ENCODE results near the gene BPIFB3. TPM values are rescaled to one million over a fixed set of nuclear protein-coding genes. Genes with fewer than 3 reads are reported as not detected.

Gene BPIFB3, protein sequence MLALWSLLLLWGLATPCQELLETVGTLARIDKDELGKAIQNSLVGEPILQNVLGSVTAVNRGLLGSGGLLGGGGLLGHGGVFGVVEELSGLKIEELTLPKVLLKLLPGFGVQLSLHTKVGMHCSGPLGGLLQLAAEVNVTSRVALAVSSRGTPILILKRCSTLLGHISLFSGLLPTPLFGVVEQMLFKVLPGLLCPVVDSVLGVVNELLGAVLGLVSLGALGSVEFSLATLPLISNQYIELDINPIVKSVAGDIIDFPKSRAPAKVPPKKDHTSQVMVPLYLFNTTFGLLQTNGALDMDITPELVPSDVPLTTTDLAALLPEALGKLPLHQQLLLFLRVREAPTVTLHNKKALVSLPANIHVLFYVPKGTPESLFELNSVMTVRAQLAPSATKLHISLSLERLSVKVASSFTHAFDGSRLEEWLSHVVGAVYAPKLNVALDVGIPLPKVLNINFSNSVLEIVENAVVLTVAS
- polyA plus RNA-seq = not detected in 3 replicates
- polyA plus RNA-seq (2011; ENCODE audit: low read depth) = not detected
- not detected in 2 replicates for polyA plus RNA-seq (2011; cell fraction: cytosol; rRNA removed)
- polyA plus RNA-seq (2011; cell fraction: nucleus; rRNA removed) = not detected in 2 replicates
- not detected in 2 replicates for polyA plus RNA-seq (2012; ENCODE audit: low replicate concordance)
- not detected in 3 replicates for polyA minus RNA-seq
- not detected for polyA minus RNA-seq (2011; cell fraction: cytosol; rRNA and poly(A)+ RNA removed)
- not detected in 2 replicates for polyA minus RNA-seq (2011; cell fraction: nucleus; rRNA and poly(A)+ RNA removed)

DNA sequence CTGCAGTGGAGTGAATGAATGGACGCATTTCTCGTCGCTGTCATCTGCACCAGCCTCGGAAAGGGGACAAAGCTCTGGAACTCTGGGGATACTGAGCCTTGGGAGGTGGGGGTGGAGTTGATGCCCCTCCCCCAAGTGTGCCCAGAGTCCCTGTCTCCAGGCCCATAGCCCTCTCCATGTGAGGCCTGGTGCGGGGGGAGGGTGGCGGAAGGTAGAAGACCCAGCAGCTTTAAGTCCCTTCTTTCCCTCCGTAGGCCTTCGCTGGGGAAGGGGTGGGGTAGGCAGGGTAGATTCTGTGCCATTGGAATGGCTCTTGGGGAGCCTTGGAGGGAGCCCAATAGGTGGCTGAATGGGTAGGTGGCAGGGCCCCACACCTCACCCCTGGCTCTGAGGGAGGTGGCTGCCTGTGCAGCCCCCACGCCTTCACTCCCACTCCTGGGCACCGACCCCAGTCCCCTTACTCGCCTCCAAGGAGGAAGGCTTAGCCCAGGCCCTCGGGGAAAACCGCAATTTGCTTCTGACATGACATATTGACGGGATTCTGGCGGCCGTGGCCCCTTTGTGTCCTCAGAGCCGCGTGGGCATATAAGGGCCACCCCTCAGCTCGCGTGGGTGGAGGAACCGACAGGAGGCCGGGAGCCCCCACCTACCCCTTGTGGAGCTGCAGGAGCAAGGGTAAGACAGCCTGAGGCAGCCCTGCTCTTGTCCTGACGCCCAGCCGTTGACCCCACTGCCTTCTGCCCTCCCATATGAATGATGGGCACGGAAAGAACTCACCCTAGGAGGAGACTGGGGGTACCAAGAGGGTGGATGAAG lies at the start of gene BPIFB3:
Gene BPIFB3, plus strand, starts transcription at position 613 of the 816 bp plus-strand sequence. CDS start 1,533 bp downstream, outside the sequence.
- dilution Hi-C loops (cut with MboI; ENCODE audit: extremely low pct_ligation_motif_present, low sequenced_read_pairs) = no loop called here
- H4K20me1 ChIP-seq (ENCODE audit: control insufficient read depth, extremely low read depth, insufficient read depth, low read length) = no peaks in the 10 kb centered on the region
- H3K9me1 ChIP-seq (ENCODE audit: control insufficient read depth, extremely low read depth, insufficient read depth, low read length) = no peaks in the 10 kb centered on the region
- H3K79me2 ChIP-seq (ENCODE audit: control insufficient read depth, insufficient read depth, low read length) = no peaks in the 10 kb centered on the region
- H2AFZ ChIP-seq (ENCODE audit: control insufficient read depth, low read length) = no peak within 1 kb of the TSS
- no peak within 1 kb of the TSS for H3K4me2 ChIP-seq (ENCODE audit: control insufficient read depth, extremely low read depth, insufficient read depth, low read depth, low read length)
- FAIRE-seq (no peak), DNase-seq (ENCODE audit: low read depth, low spot score) (no peak)
- no peak within 1 kb of the TSS for H3K27ac ChIP-seq (ENCODE audit: control insufficient read depth, insufficient read depth, low read length)
- H3K4me1 ChIP-seq (ENCODE audit: control insufficient read depth, extremely low read depth, insufficient read depth, low read length) = no peaks in the 10 kb centered on the region
- H3K9ac ChIP-seq (ENCODE audit: control insufficient read depth, extremely low read depth, insufficient read depth, low read length) = no peak within 1 kb of the TSS
- H3K36me3 ChIP-seq (ENCODE audit: control insufficient read depth in 2 of 2, extremely low read depth in 1 of 2, insufficient read depth in 2 of 2, low read length in 2 of 2) = no peaks in the 10 kb centered on the region
- no peak for TF ChIP-seq EZH2 (IDR thresholded peaks at IDR 0.05; ENCODE audit: low read length)
- TF ChIP-seq, protein P1, sequence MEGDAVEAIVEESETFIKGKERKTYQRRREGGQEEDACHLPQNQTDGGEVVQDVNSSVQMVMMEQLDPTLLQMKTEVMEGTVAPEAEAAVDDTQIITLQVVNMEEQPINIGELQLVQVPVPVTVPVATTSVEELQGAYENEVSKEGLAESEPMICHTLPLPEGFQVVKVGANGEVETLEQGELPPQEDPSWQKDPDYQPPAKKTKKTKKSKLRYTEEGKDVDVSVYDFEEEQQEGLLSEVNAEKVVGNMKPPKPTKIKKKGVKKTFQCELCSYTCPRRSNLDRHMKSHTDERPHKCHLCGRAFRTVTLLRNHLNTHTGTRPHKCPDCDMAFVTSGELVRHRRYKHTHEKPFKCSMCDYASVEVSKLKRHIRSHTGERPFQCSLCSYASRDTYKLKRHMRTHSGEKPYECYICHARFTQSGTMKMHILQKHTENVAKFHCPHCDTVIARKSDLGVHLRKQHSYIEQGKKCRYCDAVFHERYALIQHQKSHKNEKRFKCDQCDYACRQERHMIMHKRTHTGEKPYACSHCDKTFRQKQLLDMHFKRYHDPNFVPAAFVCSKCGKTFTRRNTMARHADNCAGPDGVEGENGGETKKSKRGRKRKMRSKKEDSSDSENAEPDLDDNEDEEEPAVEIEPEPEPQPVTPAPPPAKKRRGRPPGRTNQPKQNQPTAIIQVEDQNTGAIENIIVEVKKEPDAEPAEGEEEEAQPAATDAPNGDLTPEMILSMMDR (optimal IDR thresholded peaks at IDR 0.05 in 1 of 3, IDR thresholded peaks at IDR 0.05 in 1 of 3, conservative IDR thresholded peaks at IDR 0.05 in 1 of 3; ENCODE audit: extremely low read depth in 1 of 3, insufficient read depth in 2 of 3, low read length in 3 of 3) = no peak
- H3K27me3 ChIP-seq (ENCODE audit: control insufficient read depth, extremely low read depth, insufficient read depth, low read length) = no peaks in the 10 kb centered on the region
- no peaks in the 10 kb centered on the region for H3K9me3 ChIP-seq (ENCODE audit: control insufficient read depth, low read depth, low read length)
- H3K4me3 ChIP-seq (ENCODE audit: control insufficient read depth in 2 of 3, extremely low read depth in 1 of 3, insufficient read depth in 2 of 3, low read depth in 1 of 3, low read length in 3 of 3) = no peak within 1 kb of the TSS

DNA sequence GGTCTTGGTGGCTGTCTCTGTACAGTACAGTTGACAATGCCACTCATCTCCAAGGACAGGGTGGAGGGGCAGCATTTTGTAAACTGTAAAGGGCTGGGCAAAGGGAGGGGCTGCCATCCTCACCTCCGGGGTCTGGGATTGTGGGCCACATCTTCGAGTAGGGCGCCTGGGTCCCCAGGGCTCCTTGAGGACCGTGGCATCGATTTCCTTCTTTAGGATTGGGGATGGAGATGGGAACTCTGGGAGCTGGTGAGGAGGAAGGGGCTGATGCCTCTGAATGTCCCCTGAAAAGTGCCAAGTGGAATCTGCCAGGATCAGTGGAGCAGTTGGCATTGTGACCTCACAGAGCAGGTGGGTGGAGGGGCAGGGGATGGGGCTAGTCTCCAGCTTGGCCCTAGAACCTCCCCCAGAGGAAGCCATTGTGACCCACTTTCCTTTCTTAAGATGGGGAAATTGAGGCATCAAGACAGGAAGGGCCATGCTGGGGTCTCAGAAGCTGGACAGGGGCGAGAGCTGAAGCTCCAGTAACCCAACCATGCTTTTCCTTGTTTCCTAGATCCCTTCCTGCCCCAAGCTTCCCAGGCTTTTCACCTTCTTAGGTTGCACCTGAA lies 49.5 kb upstream of the BPIFB3 start, which contains the start of gene SUN5:
Gene SUN5, minus strand, starts transcription at position 293 of the 611 bp plus-strand sequence. Its CDS starts 93 bp downstream, at position 200.
- dilution Hi-C loops (cut with MboI; ENCODE audit: extremely low pct_ligation_motif_present, low sequenced_read_pairs) = no loop called here
- DNase-seq (ENCODE audit: low read depth, low spot score) (no peak), FAIRE-seq (no peak)
- Histone ChIP-seq H3K27me3 (ENCODE audit: control insufficient read depth, extremely low read depth, insufficient read depth, low read length) (no peaks in the 10 kb centered on the region), H4K20me1 (ENCODE audit: control insufficient read depth, extremely low read depth, insufficient read depth, low read length) (no peaks in the 10 kb centered on the region), H3K4me3 (ENCODE audit: control insufficient read depth in 2 of 3, extremely low read depth in 1 of 3, insufficient read depth in 2 of 3, low read depth in 1 of 3, low read length in 3 of 3) (no peak within 1 kb of the TSS), H2AFZ (ENCODE audit: control insufficient read depth, low read length) (no peak within 1 kb of the TSS), H3K9ac (ENCODE audit: control insufficient read depth, extremely low read depth, insufficient read depth, low read length) (no peak within 1 kb of the TSS), H3K9me1 (ENCODE audit: control insufficient read depth, extremely low read depth, insufficient read depth, low read length) (no peaks in the 10 kb centered on the region), H3K9me3 (ENCODE audit: control insufficient read depth, low read depth, low read length) (no peaks in the 10 kb centered on the region), H3K36me3 (ENCODE audit: control insufficient read depth in 2 of 2, extremely low read depth in 1 of 2, insufficient read depth in 2 of 2, low read length in 2 of 2) (no peaks in the 10 kb centered on the region), H3K79me2 (ENCODE audit: control insufficient read depth, insufficient read depth, low read length) (no peaks in the 10 kb centered on the region), H3K27ac (ENCODE audit: control insufficient read depth, insufficient read depth, low read length) (no peak within 1 kb of the TSS), H3K4me1 (ENCODE audit: control insufficient read depth, extremely low read depth, insufficient read depth, low read length) (no peaks in the 10 kb centered on the region), H3K4me2 (ENCODE audit: control insufficient read depth, extremely low read depth, insufficient read depth, low read depth, low read length) (no peak within 1 kb of the TSS)
- TF ChIP-seq, protein P1 (optimal IDR thresholded peaks at IDR 0.05 in 1 of 3, IDR thresholded peaks at IDR 0.05 in 1 of 3, conservative IDR thresholded peaks at IDR 0.05 in 1 of 3; ENCODE audit: extremely low read depth in 1 of 3, insufficient read depth in 2 of 3, low read length in 3 of 3) = no peak
- TF ChIP-seq EZH2 (IDR thresholded peaks at IDR 0.05; ENCODE audit: low read length) = no peak
